Stimulated activated CD8-positive, alpha-beta memory T cell treated with anti-CD3 and anti-CD28 coated beads, Interleukin-12 subunit alpha, Interleukin-12 subunit beta, amount 100 ng/mL, for 24 hours (primary cell): Measurements from ENCODE around the gene SPTSSB.

ENCODE experiments used
- DNase-seq: peaks from one replicate; pipeline ENCODE4 v3.0.0-alpha.2; 2020; ENCODE audit errors: extremely low read depth

Gene SPTSSB

DNA sequence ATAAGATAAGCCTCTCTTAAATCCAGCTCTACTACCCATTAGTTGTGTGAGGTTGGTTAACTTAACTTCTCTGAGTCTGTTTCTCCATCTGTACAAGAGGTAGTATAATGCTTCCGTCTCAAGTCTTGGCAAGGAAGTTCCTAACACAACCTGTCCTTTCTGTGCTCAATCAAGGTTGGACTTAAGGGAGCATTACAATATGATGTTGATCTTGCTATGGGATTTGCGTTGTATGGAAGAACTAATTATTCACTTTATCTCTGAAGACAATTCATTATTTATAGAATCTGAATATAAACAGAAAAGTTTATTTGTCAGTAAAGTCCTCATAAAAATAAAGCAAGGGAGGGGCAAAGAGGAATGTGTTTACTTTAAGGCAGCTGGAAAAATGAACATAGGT, 18.9 kb upstream of the SPTSSB start:
- DNase-seq, result no peak

- no peak for DNase-seq
Observed at GRCh38 chr3:161389445-161390035, 18.2 kb upstream of the SPTSSB start.

DNA sequence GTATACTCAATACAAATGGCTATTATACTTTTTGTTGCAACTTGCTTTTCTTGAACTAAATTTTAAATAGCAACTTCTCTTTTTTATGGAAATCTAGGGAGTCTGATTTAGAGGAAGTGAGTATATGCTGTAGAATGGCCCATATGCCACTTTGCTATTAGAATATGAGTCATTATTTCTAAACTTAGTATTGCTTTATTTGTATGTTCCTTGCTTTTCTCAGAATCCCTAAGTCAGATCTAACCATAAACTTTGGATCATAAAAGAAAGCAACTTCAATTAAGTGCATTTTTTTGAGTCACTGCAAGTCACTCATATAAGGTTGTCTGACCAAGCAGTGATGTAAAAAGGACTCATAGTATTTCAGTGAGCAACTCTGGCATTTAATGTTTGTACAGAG, 17.5 kb upstream of the SPTSSB start:
- no peak for DNase-seq

GRCh38 chr3:161386991-161387770, 15.9 kb upstream of the SPTSSB start:
- DNase-seq, result no peak

GRCh38 chr3:161372321-161373260, 1.3 kb upstream of the SPTSSB start:
- DNase-seq, result no peak

GRCh38 chr3:161369531-161369930, 1.8 kb downstream of the SPTSSB start:
- no peak for DNase-seq

DNA sequence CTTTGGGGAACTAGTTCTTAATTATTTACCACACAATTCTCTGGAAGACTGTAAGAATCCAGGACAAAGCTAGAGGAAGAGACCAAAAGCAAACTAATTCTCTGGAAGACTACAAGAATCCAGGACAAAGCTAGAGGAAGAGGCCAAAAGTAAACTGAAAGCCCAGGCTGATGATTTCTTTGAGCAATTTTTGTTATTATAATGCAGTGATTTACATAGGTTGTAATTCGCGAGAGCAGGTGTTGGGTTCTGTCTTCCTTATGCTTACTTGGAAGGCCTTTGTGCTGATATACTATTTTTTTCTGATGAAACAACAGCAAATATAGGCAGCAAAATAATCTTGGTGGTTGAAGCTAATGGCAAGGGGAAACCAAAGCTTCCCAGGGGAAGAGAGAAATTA, 5.2 kb downstream of the SPTSSB start:
- no peak for DNase-seq

DNA sequence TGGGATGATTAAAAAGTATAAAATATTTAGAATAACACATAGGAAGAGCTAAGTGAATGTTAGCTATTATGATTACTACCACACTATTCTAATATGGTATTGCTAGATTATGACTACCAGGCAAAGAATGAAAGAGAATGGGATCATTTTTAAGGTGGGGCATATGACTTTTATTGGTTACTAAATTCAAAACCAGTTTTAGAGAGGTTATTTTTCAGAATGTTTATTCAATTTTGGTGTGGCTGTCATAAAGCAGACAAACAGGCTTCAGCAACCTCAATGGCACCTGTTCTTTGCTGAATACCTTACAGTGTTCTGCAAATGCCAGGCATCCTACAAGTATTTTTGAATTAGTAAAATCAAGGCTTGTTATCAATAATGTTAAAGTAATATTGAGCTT, 12.8 kb downstream of the SPTSSB start:
- DNase-seq, result no peak

- DNase-seq, result no peak
Observed at GRCh38 chr3:161356287-161356686, 15.0 kb downstream of the SPTSSB start.

GRCh38 chr3:161355508-161355907, 15.8 kb downstream of the SPTSSB start:
- no peak for DNase-seq

DNA sequence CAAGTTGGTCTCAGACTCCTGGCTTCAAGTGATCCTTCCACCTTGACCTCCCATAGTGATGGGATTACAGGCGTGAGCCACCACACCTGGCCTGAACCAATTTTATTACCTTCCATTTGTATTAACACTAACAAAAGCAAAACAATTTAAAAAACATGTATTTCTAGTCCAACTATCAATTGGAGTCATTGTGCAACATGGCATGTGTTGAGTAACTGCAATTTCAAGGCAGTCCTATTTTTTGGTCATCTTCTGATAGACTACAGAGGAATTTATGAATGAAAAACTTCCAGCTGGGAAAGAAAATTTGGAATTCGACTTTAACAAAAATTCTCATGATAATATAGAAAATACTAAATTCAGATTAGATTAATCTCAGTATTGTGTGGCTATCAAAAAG, 16.8 kb downstream of the SPTSSB start:
- DNase-seq, result no peak

DNA sequence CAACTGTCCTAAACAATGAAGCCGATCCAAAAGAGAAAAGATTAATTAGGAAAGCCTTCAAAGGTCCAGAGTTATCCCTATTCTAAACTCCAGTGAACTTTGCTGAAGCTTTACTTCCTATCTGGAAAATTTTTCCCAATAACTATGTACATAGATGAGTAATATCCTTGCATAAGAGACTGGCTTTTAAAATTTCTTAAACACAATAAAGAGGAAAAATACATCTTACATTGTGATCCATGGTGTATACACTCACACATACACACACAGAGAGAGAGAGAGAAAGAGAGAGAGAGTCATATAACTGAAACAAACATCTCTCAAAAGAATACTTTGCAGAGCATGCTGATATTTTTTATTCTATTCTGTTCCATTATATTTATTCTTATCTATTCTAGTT, 20.0 kb downstream of the SPTSSB start:
- no peak for DNase-seq

DNA sequence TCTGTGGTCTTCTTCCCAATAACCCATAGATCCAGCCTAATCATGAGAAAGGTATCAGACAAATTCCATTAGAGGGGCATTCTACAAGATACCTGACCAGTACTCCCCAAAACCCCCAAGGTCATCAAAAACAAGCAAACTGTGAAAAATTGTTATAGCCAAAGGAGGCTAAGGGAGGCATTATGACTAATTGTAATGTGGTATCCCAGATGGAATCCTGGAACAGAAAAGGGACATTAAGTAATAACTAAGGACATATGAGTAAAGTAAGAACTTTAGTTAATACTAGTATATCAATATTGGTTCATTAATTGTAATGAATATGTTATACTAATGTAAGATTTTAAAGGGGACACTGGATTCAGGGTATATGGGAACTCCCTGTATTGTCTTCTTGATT, 20.4 kb downstream of the SPTSSB start:
- no peak for DNase-seq

DNA sequence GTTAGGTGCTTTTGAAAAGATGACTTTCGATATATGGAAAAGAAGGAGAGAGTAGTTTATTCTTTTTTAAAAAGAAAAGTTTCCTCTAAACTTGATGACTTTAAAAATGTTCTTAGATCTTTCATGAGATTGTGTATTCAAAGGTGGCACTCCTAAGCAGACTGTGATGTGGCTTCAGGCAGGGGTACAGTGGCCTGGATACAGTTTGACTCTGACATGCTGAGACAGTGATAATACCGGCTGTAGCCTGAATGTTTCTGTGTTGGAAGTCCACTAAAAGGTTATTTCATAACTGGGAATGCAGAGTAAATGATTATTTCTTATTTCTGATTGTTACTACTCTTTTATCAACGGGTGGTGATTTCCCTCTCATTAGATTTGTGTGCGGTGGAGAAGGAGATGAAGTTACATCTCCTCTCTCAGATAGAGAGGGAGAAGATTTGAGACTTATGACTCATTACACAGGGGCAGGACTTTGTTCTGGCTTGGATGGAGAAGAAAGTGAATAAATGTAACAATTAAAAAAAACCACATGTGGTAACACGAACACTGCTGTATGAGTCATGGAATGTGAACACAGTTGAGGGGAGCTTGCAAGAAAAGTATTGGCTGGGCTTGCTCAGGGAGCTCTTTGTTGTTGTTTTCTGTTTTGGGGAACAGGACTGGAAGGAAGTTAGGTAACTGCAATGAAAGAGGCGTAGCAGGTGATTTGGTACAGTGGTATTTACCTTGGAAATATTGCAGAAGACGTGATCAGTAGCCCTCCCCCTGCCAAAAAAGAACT, 21.6 kb downstream of the SPTSSB start:
- DNase-seq, result no peak

GRCh38 chr3:161348796-161349400, 22.4 kb downstream of the SPTSSB start:
- DNase-seq, result no peak

GRCh38 chr3:161347726-161348125, 23.6 kb downstream of the SPTSSB start:
- DNase-seq, result no peak

GRCh38 chr3:161345023-161345422, 26.3 kb downstream of the SPTSSB start:
- DNase-seq, result no peak

DNA sequence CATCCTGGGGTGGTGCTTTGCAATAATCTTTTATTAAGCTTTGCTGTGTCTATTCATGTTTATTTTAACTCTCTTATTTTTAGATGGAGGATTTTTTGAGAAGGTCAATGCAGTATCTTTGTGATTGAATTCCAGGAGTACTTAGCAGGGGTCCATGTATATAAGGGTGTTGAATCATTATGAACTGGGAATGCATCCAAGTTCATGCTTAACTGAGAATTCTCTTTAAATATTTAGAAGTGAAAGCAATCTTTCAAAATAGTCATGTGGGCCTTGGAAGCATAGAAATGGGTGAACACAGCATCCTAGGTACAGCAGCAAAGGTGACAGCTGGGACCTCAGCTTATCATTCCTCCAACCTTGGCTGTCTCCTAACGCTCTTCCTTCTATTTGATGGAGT, 27.3 kb downstream of the SPTSSB start:
- no peak for DNase-seq

DNA sequence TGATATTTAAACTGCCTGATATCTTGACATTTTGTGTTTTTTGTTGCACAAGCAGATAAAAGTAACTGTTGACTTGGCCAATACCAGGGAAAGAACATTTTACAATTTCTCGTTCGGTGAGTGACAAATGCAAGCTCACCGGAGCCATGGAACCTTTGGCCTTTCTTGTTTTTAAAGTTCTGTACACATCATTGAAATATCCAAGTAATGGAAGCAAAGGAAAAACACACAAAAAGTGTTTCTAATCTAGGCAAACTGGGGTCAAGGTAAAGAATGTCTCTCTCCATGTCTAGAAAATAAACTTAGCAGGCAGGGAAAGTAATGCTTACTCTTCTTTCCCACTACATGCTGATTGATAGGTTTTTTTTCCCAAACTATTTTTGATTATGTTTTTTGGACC, 27.8 kb downstream of the SPTSSB start:
- no peak for DNase-seq

GRCh38 chr3:161342629-161343028, 28.7 kb downstream of the SPTSSB start:
- no peak for DNase-seq
